Vagina (tissue), 2 donors: ENCODE measurements around the gene TSPYL1.

Experiments
- CTCF ChIP-seq, 3 experiments: fragments of 450-650 bp in 2 of 3; fragments of 200-600 bp in 1 of 3; sonication (generic) in 1 of 3; IDR thresholded peaks; one replicate each; pipeline ENCODE4 v1.5.1; 2017 to 2019; ENCODE audit warnings: antibody characterized with exemption in 3 of 3, mild to moderate bottlenecking in 2 of 3, moderate library complexity in 2 of 3
- POLR2A ChIP-seq, 2 donors: fragments of 450-650 bp; IDR thresholded peaks; one replicate each; pipeline ENCODE4 v1.6.1; 2017; ENCODE audit warnings: antibody characterized with exemption in 2 of 2, mild to moderate bottlenecking in 2 of 2, moderate library complexity in 2 of 2

DNA sequence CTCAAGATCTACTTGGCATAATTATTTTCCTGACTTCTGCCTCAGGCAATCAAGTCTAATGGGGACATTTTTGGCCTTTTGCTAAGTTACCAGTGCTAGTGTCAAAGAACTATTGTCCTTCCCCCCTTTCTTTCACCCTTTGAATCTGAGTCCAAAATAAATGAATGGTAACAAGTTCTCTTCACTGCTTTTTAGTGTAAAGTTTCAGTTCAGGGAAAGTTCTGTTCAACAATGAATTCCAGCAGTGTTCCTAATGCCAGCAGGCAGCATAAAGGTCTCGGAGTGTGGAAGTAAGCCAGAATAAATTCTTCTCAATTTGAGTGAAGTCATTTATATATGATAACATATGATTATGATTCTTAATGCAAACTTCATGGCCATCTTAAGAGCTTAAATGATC is 20.8 kb upstream of the TSPYL1 start:
- TF ChIP-seq CTCF (IDR thresholded peaks at IDR 0.05) (no peak), POLR2A (IDR thresholded peaks at IDR 0.05) (no peak)
